Activated effector memory CD4-positive, alpha-beta T cell treated with Interleukin-2 at 50 U/mL for 16 hours (primary cell): ENCODE data around the gene HABP2.

Source experiments
- DNase-seq: peaks from one replicate; pipeline ENCODE4 v3.0.0-alpha.2; 2020

HABP2 gene

DNA sequence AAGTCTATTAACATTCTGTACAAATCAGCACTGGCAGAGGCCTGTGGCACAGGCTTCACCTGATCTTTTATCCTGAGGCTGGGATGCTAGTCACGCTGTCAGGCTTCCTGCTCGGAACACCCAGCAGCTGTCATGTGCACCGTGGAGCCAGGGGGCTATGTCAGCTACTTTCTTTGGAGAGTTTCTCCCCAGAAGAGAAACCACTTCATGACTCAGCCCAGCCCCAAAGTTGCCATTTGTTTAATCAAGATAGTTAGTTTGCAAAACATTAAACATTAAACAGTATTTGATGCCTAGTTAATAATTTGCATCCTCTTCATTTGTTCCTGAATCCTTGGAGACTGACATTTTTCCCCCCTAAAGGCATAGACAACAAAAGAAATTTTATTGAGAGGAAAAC is at the start of gene HABP2:
HABP2 (plus strand) TSS at position 353 of the 400 bp plus-strand sequence. CDS start 69 bp downstream, outside the sequence.
- DNase-seq = no peak

- DNase-seq = no peak
Observed at GRCh38 chr10:113503930-113504329, 48.9 kb upstream of the HABP2 start.

DNA sequence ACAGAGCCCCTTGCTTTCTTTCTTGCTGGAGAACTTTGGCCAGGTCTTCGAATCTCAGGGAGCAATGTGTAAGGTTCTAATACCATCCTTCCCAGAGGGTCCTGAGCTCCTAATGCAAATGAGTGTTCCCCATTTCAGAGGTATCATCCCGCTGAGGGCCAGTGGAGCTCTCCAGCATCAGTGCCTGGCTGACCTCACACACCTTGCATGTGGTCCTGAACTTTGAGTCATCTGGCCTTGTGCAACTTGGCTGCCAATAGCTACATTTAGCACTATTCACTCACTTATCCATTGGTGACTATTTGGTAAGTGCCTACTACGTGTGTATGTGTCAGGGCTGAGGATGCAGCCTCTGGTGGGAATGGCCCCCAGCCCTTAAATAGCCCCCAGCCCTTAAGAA is 48.4 kb upstream of the HABP2 start:
- DNase-seq = no peak

GRCh38 chr10:113506476-113506875 is 46.4 kb upstream of the HABP2 start:
- DNase-seq = no peak

DNA sequence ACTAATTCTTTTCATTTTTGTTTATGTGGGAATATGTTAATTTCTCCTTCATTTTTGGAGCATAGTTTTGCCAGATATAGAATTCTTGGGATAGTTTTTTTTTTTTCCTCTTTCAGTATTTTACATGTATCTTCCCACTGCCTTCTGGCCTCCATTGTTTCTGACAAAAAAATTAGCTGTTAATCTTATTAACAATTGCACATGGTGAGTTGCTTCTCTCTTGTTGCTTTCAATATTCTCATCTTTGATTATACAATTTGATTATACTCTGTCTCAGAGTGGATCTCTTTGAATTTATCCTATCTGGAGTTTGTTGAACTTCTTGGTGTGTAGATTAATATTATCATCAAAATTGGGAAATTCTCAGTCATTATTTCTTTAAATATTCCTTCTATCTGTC is 41.4 kb upstream of the HABP2 start:
- no peak for DNase-seq

DNA sequence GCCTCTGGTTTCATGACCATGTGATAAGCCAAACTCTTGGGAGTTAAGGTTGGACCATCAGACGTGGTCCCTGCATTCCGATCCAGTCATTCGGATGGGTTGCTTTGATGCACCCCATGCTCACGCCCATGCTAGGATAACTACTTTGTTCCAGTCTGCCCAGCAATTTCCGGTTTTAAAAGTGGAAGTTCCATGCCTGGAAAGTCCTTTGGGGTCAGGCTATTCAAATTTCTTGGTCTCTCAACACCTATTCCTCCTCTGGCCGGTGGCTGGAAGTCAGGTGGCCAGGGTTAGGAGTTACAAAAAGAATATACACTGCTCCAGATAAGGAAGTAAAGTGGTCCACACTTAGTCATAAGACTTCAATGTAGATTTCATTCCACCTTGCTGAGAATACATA is 37.7 kb upstream of the HABP2 start:
- no peak for DNase-seq

DNA sequence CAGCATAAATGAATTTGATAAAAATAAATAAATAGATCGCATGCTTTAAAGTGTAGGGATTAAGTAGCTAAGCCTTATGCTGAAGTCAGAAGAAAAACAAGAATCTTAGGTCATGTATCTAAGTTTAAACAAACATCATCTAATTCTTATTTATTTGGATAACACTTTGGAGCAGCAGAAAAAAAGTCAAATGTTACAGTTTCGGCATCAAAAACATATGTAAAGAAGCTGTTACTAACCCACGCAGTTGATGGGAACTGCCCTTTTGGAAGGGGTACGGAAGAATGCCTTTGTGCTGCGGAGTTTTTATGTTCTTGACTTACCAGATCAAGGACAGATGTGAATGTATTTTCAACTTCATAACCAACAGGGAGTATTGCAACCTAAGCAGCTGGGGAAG is 37.3 kb upstream of the HABP2 start:
- DNase-seq = no peak

DNA sequence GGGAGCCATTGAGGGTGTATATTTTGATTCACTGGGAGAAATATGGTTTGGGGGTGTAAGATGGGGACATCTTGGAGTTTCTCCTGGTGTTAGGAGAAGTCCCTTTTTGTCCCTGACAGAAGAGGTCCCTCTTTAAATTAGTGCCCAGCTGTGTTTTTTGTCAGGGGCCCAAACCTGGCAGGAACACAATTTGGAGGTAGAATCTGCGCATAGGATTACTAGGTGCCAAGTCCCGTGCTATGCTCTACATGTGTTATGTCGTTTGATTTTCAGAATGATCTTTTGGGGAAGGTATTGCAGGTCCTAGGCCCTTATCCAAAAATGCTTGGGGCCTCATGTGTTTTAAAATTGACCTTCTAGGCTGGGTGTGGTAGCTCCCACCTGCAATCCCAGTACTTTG is 36.8 kb upstream of the HABP2 start:
- DNase-seq = no peak

GRCh38 chr10:113517165-113517900 is 35.5 kb upstream of the HABP2 start:
- DNase-seq = no peak

DNA sequence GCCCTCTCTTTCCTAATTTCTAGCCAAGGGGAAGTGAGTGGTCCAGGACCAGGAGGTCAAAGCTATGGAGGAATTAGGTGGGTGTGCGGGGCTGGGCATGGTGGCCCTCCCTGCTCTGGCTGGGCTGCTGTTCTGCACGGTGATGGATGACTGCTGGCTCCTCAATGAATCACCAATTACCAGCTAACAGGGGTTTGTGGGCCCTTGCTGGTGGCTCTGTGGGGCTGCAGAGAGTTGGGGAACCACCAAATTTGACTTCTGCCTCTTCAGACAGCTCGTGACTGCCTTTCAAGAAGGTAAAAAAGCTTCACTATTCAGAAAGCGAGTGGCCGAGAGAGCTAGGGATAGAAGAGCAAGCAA is 35.0 kb upstream of the HABP2 start:
- DNase-seq = no peak

- no peak for DNase-seq
Observed at GRCh38 chr10:113518415-113518814, 34.4 kb upstream of the HABP2 start.

DNA sequence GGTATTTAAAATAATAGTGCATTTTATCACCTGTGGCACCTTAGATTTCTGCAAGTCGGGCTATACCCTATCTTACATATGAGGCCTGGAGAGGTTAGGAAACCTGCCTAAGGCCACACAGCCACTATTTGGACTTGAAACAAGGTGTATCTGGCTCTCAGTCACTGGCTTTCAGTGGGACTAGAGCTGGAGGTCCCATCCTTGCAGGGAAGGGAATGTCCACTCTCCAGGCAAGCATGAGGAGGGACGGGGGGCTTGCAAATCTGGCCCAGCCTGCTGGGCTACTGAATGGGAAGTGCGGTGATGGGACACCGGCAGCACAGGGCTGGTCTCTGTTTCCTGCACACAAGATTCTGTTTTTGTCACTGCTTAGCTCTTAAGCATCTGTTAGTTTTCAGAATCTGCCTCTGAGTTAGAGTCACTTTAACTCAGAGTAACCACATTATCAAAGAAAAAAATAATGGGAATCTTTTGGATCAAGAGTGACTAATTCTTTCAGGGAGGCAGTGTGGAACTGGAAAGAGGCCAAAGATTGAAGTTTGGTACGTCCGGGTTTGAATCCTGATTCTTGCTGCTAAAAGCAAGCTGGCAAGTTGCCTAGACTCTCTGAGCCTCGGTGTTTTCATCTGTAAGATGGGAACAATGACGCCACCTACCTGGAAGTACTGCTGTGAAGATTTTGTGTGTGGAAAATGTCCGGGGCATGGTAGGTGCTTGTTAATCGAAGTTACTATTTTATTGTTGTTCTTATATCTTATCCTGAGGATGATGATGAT is 33.8 kb upstream of the HABP2 start:
- no peak for DNase-seq

- no peak for DNase-seq
Observed at GRCh38 chr10:113519681-113520115, 33.2 kb upstream of the HABP2 start.

DNA sequence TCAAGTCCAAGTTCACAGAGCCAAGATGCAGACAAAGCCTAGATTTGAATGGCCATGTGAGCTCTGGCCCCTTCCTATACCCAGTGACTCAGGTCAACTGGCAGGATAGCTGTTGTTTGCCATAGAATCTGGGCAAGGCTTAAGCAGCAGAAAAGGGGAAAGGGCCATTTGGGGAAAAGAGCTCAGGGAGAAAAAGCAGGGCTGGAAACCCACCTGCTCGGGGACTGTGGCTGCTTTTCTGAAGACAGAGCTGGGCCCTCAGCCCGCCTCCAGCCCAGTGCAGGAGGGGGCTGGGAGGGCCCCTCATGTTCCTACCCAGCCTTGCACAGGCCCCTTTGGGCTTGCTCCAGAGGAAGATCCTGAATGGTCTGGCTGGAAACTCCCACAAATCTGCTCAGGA is 32.6 kb upstream of the HABP2 start:
- no peak for DNase-seq

DNA sequence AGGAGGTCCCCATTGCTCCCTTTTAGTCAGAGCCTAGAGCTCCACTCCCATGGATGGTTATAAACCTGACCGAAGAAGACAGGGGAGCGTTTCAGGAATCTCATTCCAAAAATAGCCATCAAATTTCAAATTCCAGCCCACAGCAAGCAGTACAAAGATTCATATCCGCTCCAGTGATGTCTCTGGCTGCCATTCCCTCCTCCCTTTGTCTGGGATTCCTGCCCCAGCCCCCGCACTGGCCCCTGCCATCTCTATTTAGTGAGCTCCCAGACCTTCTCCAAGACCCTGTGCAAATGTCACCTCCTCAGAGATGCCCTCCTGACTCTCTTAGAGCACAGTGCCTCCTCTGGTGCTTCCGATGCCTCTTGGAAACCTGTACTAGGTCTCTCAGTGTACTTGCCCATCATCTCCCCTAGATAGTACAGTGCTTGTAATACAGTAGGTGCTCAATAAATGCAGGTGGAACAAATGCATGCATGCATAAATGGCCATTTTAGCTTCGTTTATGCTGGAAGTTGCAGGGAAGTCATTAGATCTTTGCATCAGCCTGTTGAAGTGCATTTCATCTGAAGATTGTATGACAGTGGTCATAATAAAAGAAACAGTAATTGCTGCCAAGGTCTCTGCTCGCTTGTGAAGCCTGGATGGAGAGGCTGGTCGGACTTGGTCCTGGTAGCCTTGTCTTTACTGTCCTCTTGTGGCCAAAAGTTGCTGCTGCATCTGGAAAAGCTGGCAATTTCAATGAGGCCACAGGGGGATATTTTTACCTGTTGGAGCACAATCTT is 32.0 kb upstream of the HABP2 start:
- no peak for DNase-seq

DNA sequence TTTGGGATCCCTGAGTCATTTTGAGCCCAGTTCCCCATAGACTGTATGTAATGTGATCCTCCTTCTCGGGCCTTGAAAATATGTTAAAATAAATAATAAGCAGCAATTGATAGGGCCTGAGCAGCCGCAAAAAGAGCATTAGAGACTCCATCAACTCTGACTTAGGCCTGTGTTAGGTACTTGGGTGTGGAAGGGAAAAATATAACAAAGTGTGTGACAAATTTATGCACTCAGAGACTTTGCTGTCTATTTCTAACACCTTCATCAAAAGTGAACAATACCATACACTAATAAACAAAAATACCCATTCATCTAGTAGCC is 31.4 kb upstream of the HABP2 start:
- DNase-seq = no peak

DNA sequence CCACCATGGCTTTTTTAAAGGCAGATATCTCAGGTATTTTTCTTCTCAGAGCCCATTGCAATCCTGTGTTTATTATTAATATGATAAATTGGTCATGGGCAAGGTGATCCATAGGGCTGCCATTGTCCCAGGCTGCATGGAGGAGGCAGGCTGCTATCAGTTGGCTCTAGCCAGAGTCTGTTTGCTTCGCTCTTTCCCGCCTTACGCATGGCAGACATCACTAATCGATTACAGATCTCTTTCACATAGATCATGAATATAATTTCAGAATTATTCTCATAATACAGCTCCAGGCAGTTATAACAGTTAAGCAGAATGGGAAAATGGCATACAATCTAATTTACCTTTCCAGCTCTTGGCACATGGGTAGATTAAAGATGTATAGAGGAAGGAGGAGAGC is 30.4 kb upstream of the HABP2 start:
- no peak for DNase-seq

- DNase-seq = no peak
Observed at GRCh38 chr10:113523071-113523470, 29.8 kb upstream of the HABP2 start.

- DNase-seq = no peak
Observed at GRCh38 chr10:113523628-113524027, 29.2 kb upstream of the HABP2 start.

- DNase-seq = no peak
Observed at GRCh38 chr10:113524120-113524519, 28.7 kb upstream of the HABP2 start.

DNA sequence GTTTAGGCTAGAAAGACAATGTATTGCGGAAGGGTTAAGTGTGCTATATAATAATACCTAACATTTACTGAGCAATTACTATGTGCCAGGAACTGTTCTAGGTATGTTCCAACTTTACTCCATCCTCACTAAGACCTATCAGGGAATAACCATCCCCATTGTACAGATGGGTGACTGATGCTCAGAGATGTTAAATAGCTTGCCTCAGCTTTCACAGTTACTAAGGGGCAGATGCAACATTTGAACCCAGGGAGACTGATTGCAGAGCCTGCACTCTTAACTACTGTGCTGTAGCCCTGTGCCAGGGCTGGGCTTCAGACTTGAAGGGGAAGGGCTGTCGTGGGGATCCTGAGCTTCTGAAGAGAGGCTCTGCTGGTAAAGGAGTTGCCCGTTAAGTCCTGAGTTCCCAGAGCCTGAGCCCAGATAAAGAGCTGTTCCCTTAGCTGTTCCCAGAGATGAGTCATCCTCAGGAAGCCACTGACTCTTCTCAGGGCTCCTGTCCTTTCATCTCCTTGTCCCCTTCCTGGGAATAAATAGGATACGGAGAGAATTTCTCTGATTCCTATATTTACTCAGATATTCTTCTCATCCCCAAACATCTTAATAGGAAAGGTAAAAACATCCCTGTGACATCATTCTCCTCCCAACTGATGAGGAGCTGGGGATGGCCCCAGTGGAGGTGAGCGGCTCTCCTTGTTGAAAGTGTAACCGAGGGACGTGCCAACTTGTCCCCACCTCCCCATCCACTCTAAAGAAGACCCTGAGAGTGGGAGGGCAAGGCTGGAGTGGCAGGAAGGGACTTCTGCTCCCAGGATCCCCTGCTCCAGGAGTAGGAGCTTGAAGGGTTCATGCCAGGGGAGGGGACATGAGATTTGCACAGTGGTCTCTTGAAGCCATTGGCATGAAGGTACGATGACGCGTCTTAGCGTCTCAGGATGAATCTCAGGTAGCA is 28.0 kb upstream of the HABP2 start:
- no peak for DNase-seq

- DNase-seq = no peak
Observed at GRCh38 chr10:113525713-113526112, 27.1 kb upstream of the HABP2 start.
